HAP-1 (cell line): ENCODE measurements around the gene NTSR1.

Experiments used
- DNase-seq, 2 experiments: peaks; one replicate each; pipeline ENCODE4 v3.0.0-alpha.2; 2016 to 2020; ENCODE audit warnings: low spot score in 2 of 2
- H3K27me3 ChIP-seq: fragments of 250-450 bp; sonication (Bioruptor Pico); 2 replicates; pipeline ENCODE4 v1.5.1; 2020; ENCODE audit warnings: low read depth, mild to moderate bottlenecking, moderate library complexity
- H3K36me3 ChIP-seq: fragments of 250-450 bp; sonication (Bioruptor Pico); replicated peaks from 2 replicates; pipeline ENCODE4 v1.5.1; 2020; ENCODE audit warnings: mild to moderate bottlenecking
- H3K4me1 ChIP-seq: fragments of 250-450 bp; sonication (Bioruptor Pico); 2 replicates; pipeline ENCODE4 v1.5.1; 2020; ENCODE audit warnings: mild to moderate bottlenecking
- H3K4me3 ChIP-seq: fragments of 250-450 bp; sonication (Bioruptor Pico); 2 replicates; pipeline ENCODE4 v1.5.1; 2020; ENCODE audit warnings: mild to moderate bottlenecking, moderate library complexity
- H3K9me3 ChIP-seq: fragments of 250-450 bp; sonication (Bioruptor Pico); 2 replicates; pipeline ENCODE4 v1.5.1; 2020; ENCODE audit warnings: mild to moderate bottlenecking, moderate library complexity
- in situ Hi-C: fragments of 300-500 bp; cut with MboI; formaldehyde crosslinking; loops from 3 replicates; pipeline ENCODE4 v1.14.3; 2020; ENCODE audit warnings: low sequenced_read_pairs, inconsistent platforms, mixed read lengths

NTSR1 gene

DNA sequence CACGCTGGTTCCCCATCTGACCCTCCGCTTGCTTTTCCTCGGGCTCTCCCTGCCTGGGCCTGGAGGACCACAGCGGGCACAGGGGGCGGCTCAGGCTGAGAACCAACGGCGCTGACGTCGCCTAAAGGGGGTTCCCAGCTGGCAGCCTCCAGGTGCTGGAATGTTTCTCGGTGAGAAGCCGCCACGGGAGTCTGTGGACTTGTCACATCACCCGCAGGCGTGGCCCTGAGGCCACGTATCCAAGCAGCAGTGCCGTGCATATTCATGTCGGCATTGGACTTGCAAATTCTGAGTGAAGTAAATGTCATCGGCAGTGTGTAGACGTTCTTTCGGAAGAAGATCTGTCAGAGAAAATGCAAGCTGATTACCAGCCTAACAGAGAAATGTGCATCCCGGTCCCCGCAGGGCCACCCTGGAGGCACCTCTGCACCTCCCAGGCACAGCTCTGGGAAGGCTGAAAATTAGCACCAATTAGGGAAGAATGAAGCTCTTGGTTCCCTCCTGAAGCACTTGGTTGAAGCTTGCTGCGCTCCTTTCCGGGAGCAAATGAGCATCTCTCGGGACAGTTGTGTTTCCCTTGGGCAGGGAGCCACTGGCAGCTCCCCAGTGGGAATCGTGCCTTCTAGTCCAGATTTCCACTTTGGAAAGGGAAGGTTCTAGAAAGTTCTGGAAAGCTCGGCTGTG, 24.3 kb downstream of the NTSR1 start:
- peaks cover 13% of the 10 kb centered on the region for H3K27me3 ChIP-seq
- no peaks in the 10 kb centered on the region for H3K4me1 ChIP-seq
- H3K4me3 ChIP-seq, result no peak overlapping the region
- in situ Hi-C loops, result no loop called here
- H3K36me3 ChIP-seq, result no peaks in the 10 kb centered on the region
- DNase-seq, result no peak
- no peaks in the 10 kb centered on the region for H3K9me3 ChIP-seq

- Histone ChIP-seq H3K4me3 (no peak overlapping the region), H3K27me3 (peaks cover 11% of the 10 kb centered on the region), H3K36me3 (no peaks in the 10 kb centered on the region), H3K9me3 (no peaks in the 10 kb centered on the region), H3K4me1 (no peaks in the 10 kb centered on the region)
- in situ Hi-C loops, result no loop called here
- DNase-seq, result no peak
These were observed 24.8 kb downstream of the NTSR1 start for GRCh38 chr20:62733526-62733842.

GRCh38 chr20:62733891-62734290, 25.3 kb downstream of the NTSR1 start:
- no peak for DNase-seq
- in situ Hi-C loops, result no loop called here
- Histone ChIP-seq H3K27me3 (peaks cover 9% of the 10 kb centered on the region), H3K4me1 (no peaks in the 10 kb centered on the region), H3K36me3 (no peaks in the 10 kb centered on the region), H3K9me3 (no peaks in the 10 kb centered on the region), H3K4me3 (no peak overlapping the region)

DNA sequence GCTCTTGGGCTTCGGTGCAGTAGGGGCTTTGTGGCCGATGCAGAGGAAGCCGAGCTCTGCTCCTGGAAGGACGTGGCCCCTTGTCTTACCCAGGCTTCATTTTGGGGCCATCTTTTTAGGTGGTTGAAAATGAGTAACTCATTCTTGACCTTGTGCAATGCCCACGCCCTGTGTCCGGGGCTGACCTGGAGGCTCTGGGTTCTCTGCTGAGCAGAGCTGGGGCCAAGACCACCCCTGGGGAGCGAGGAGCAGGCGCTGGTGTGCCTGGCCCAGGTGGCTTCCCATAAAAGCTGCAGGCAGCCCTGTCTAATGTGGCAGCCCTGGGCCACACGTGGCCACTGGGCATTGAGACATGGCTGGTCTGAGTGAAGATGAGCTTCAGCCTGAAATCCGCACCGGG, 25.7 kb downstream of the NTSR1 start:
- Histone ChIP-seq H3K4me1 (no peaks in the 10 kb centered on the region), H3K36me3 (no peaks in the 10 kb centered on the region), H3K4me3 (no peak overlapping the region), H3K9me3 (no peaks in the 10 kb centered on the region), H3K27me3 (peaks cover 10% of the 10 kb centered on the region)
- no peak for DNase-seq
- in situ Hi-C loops, result no loop called here

- H3K4me3 ChIP-seq, result no peak overlapping the region
- no peak for DNase-seq
- H3K9me3 ChIP-seq, result no peaks in the 10 kb centered on the region
- H3K4me1 ChIP-seq, result no peaks in the 10 kb centered on the region
- in situ Hi-C loops, result no loop called here
- no peaks in the 10 kb centered on the region for H3K36me3 ChIP-seq
- H3K27me3 ChIP-seq, result peaks cover 13% of the 10 kb centered on the region
These were observed 26.2 kb downstream of the NTSR1 start for GRCh38 chr20:62734881-62735280.

DNA sequence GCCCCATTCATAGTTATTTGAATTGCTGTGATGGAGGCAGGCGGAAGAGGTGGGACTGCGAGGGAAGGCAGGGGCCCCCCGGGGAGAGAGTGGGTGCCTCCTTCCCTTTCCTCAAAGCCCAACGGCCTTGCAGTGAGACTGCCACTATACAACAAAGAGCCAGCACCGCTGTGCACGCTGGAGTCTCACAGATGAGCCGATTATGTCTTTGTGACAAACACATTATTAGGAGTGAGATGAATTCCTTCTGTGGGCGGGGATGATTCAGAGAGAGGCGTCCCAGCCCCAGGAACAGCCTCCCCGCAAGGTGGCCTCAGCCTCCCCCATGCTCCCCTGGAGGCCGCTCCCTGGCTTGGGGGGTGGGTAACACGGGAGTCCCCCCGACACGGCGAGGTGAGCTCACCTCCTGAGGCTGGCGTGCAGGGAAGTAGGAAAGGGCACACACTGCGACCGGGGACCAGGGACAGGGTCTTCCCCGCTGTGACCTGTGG, 26.7 kb downstream of the NTSR1 start:
- no peaks in the 10 kb centered on the region for H3K36me3 ChIP-seq
- DNase-seq, result peak in 1 of 2 experiments; percentile 42
- no peak overlapping the region for H3K4me3 ChIP-seq
- H3K4me1 ChIP-seq, result no peaks in the 10 kb centered on the region
- H3K9me3 ChIP-seq, result no peaks in the 10 kb centered on the region
- in situ Hi-C loops, result no loop called here
- H3K27me3 ChIP-seq, result peaks cover 13% of the 10 kb centered on the region

DNA sequence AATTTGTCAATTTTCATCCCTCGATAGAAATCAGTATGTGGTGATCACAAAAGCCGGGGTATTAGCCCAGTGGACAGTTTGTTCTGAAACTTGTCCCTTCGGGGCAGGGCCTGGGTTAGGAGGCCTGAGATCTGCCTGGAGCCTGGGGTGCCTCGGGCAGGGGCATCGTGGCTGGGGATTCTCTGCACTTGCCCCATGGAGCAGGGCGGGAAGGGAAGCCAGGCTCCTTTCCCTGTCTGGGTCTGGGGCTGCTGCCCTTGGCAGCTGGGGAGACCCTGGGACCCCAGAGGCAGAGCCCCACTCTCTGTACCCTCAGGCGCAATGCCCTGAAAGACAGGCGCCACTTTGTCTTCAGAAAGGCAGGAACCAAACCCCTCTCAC, 27.4 kb downstream of the NTSR1 start:
- in situ Hi-C loops, result no loop called here

GRCh38 chr20:62736407-62737071, 27.9 kb downstream of the NTSR1 start:
- Histone ChIP-seq H3K36me3 (no peaks in the 10 kb centered on the region), H3K9me3 (no peaks in the 10 kb centered on the region), H3K4me3 (no peak overlapping the region), H3K27me3 (peaks cover 19% of the 10 kb centered on the region), H3K4me1 (no peaks in the 10 kb centered on the region)
- in situ Hi-C loops, result no loop called here
- DNase-seq, result no peak

More for the DNA sequence above, 27.4 kb downstream of the NTSR1 start:
- DNase-seq, result no peak
- no peaks in the 10 kb centered on the region for H3K36me3 ChIP-seq
- H3K4me3 ChIP-seq, result no peak overlapping the region
- H3K9me3 ChIP-seq, result no peaks in the 10 kb centered on the region
- H3K27me3 ChIP-seq, result peaks cover 16% of the 10 kb centered on the region
- H3K4me1 ChIP-seq, result no peaks in the 10 kb centered on the region

- no peak for DNase-seq
- no peaks in the 10 kb centered on the region for H3K36me3 ChIP-seq
- in situ Hi-C loops, result no loop called here
- no peaks in the 10 kb centered on the region for H3K9me3 ChIP-seq
- no peak overlapping the region for H3K4me3 ChIP-seq
- peaks cover 19% of the 10 kb centered on the region for H3K27me3 ChIP-seq
- no peaks in the 10 kb centered on the region for H3K4me1 ChIP-seq
These were observed 28.7 kb downstream of the NTSR1 start for GRCh38 chr20:62737271-62737811.

GRCh38 chr20:62738025-62738881, 29.6 kb downstream of the NTSR1 start:
- no peak for DNase-seq
- Histone ChIP-seq H3K27me3 (peaks cover 19% of the 10 kb centered on the region), H3K4me1 (no peaks in the 10 kb centered on the region), H3K4me3 (no peak overlapping the region), H3K36me3 (no peaks in the 10 kb centered on the region), H3K9me3 (no peaks in the 10 kb centered on the region)
- in situ Hi-C loops, result no loop called here

- Histone ChIP-seq H3K4me3 (no peak overlapping the region), H3K36me3 (no peaks in the 10 kb centered on the region)
- in situ Hi-C loops, result no loop called here
These were observed 30.4 kb downstream of the NTSR1 start for GRCh38 chr20:62739067-62739466.

GRCh38 chr20:62739581-62740285, 31.1 kb downstream of the NTSR1 start:
- no peak for DNase-seq
- in situ Hi-C loops, result no loop called here
- Histone ChIP-seq H3K36me3 (no peaks in the 10 kb centered on the region), H3K9me3 (no peaks in the 10 kb centered on the region), H3K27me3 (peaks cover 19% of the 10 kb centered on the region), H3K4me3 (no peak overlapping the region), H3K4me1 (no peaks in the 10 kb centered on the region)

More at GRCh38 chr20:62739067-62739466, 30.4 kb downstream of the NTSR1 start:
- Histone ChIP-seq H3K9me3 (no peaks in the 10 kb centered on the region), H3K27me3 (peaks cover 19% of the 10 kb centered on the region), H3K4me1 (no peaks in the 10 kb centered on the region)
- DNase-seq, result no peak
